Brain microvascular endothelial cell (primary cell): ENCODE data around the gene TMEM164.

Experiments used
- DNase-seq: peaks from one replicate; pipeline ENCODE4 v3.0.0-alpha.2; 2020
- H3K27ac ChIP-seq: fragments of 250-450 bp; sonication (Bioruptor Pico); 2 replicates; pipeline ENCODE4 v1.5.1; 2020; ENCODE audit warnings: mild to moderate bottlenecking, moderate library complexity
- H3K27me3 ChIP-seq: fragments of 250-450 bp; sonication (Bioruptor Pico); replicated peaks from 2 replicates; pipeline ENCODE4 v1.5.1; 2020; ENCODE audit warnings: mild to moderate bottlenecking
- H3K36me3 ChIP-seq: fragments of 250-450 bp; sonication (Bioruptor Pico); replicated peaks from 2 replicates; pipeline ENCODE4 v1.5.1; 2020; ENCODE audit warnings: mild to moderate bottlenecking
- H3K4me3 ChIP-seq: 2 replicates; pipeline ENCODE4 v1.5.1; 2011; ENCODE audit warnings: low read depth, mild to moderate bottlenecking, control low read depth, low read length, moderate library complexity
- in situ Hi-C: cut with HindIII; loops from 2 replicates; pipeline ENCODE4 v1.10.0; 2017; ENCODE audit warnings: low sequenced_read_pairs, low pct_ligation_motif_present
- TF ChIP-seq, protein P1 (sequence below): IDR thresholded peaks from 2 replicates; pipeline ENCODE4 v1.5.1; 2011; ENCODE audit warnings: low read depth, mild to moderate bottlenecking, moderate library complexity, low read length, control low read depth, inconsistent platforms; ENCODE audit errors: missing control alignments

Gene TMEM164

DNA sequence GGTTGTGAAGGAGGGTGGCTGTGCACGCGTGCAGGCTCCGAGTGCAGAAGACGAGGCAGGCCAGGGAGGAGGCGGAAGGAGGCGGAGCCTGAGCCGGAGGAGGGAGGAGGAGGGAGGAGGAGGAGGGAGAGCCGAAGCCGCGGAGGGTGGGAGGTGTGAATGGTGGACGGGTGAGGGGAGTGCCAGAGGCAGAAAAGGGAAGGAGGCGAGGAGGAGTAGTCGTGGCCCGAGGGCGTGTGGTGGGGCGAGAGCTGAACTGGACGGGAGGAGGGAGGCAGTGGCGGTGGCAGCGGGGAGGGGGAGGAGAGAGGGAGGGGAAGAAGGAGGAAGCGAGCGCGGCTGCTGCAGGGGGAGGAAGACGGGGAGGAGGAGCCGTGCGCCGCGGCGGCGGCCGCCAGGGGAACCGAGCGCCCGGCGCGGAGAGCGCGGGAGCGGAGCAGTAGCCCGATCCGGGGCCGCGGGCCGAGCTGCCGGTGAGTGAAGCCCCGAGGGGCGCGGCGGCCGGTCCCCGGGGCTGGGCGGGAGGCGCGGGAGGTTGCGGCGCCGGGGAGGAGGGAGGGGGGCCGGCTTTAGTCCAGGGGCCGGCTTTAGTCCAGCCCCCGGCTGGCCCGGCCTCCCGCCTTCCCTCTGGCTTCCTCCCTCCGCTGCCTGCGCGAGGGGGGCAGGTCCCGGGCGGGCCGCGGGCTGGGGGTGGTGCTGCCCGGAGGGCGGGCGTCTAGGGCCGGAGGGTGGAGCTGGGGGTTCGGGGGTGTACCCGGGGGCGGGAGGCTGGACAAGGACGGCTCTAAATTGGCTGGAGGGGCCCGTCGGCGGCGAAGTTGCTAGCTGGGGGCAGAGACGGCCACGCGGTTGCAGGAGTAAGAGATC is at the start of gene TMEM164:
TSS of gene TMEM164 (plus strand) at position 815 of the 867 bp plus-strand sequence. CDS start 661 bp downstream, outside the sequence.
- in situ Hi-C loops = no loop called here

DNA sequence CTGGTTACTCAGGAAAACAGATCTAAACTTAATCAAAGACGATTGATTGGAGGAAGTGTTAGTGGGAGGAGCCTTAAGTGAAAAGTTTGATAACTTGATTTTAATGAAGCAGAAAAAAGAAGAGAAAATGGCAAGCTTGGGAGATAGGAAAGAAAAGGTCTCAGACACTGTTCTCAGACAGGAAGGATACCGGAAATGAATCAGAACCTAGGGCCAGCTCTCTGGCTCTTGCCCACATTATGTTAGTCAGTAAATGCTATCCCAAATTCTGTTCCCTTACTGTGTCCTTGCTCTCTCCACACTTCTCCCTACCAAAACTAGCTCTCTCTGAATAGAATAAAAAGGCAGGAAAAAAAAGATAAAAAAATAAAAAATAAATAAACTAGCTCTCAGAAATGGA is 48.6 kb upstream of the TMEM164 start:
- TF ChIP-seq, protein P1, sequence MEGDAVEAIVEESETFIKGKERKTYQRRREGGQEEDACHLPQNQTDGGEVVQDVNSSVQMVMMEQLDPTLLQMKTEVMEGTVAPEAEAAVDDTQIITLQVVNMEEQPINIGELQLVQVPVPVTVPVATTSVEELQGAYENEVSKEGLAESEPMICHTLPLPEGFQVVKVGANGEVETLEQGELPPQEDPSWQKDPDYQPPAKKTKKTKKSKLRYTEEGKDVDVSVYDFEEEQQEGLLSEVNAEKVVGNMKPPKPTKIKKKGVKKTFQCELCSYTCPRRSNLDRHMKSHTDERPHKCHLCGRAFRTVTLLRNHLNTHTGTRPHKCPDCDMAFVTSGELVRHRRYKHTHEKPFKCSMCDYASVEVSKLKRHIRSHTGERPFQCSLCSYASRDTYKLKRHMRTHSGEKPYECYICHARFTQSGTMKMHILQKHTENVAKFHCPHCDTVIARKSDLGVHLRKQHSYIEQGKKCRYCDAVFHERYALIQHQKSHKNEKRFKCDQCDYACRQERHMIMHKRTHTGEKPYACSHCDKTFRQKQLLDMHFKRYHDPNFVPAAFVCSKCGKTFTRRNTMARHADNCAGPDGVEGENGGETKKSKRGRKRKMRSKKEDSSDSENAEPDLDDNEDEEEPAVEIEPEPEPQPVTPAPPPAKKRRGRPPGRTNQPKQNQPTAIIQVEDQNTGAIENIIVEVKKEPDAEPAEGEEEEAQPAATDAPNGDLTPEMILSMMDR = no peak
- H3K27me3 ChIP-seq = no peaks in the 10 kb centered on the region
- no peak for DNase-seq
- no peak overlapping the region for H3K4me3 ChIP-seq
- no peaks in the 10 kb centered on the region for H3K36me3 ChIP-seq
- in situ Hi-C loops = no loop called here
- H3K27ac ChIP-seq = no peak overlapping the region

More for the DNA sequence above, at the start of gene TMEM164:
- TF ChIP-seq, protein P1 = no peak
- peak within 1 kb of the TSS; percentile 66 for H3K4me3 ChIP-seq
- no peaks in the 10 kb centered on the region for H3K27me3 ChIP-seq
- H3K36me3 ChIP-seq = no peaks in the 10 kb centered on the region
- H3K27ac ChIP-seq = peak within 1 kb of the TSS; percentile 73
- DNase-seq = peak; percentile 53

DNA sequence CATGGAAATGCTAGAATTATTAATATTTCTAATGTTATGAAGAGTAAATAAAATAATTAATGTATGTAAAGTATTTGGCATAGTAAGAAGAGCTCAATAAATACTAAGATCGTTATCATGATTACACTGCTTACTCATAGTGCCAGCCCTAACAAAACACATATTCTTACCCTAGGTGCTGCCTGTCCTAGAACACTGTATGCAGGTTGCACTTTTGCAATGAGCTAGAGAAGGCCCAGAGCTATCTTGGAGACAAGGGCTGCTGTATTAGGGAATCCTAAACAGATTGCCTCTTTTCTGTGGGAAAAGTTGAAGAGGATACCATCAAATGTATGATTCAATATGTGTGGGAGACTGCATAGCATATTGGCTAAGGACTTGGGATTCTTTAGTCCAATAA is 48.0 kb upstream of the TMEM164 start:
- no peaks in the 10 kb centered on the region for H3K27me3 ChIP-seq
- in situ Hi-C loops = no loop called here
- no peaks in the 10 kb centered on the region for H3K36me3 ChIP-seq
- DNase-seq = no peak
- no peak overlapping the region for H3K27ac ChIP-seq
- H3K4me3 ChIP-seq = no peak overlapping the region
- TF ChIP-seq, protein P1 = no peak

DNA sequence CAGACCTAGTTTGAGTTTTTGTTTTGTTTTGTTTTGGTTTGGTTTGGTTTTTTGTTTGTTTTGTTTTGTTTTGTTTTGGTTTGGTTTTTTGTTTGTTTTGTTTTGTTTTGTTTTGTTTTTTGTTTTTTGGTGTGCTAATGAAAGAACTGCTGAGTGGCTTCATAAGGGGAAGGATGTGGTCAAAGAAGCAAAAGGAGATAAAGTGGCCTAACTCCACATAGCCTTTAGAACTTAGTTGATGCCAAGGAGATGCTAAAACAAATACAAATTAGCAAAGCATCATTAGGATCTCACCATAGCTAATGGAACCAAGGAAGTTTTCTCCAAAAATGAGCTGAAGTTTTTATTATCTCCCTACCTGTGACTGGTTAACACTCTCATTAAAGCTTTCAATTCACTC is 44.6 kb upstream of the TMEM164 start:
- in situ Hi-C loops = no loop called here
- Histone ChIP-seq H3K27ac (no peak overlapping the region), H3K4me3 (no peak overlapping the region), H3K27me3 (no peaks in the 10 kb centered on the region), H3K36me3 (no peaks in the 10 kb centered on the region)
- no peak for DNase-seq
- TF ChIP-seq, protein P1 = no peak

DNA sequence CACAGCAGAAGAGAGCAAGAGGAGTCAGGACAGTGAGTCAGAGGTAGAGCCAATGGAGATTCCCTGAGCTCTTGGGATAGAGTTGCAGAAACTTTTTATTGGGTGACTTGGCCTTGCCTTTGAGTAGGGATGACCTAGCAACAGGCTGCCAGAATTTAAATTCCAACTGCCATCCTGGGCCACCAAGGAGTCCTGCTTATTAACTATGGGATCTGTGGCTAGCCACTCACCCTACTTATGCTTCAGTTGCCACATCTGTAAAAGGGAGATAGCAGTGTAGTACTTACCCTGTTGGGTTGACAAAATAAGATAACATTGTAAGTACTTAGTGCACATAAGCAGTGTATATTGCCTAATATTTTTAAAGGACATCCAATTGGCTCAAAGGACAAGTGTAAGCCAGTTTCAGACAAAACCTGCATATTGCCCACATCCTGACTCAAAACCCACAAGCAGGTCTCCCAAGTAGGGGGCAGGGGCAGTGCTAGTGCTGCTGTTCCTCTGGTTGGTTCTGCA is 43.5 kb upstream of the TMEM164 start:
- in situ Hi-C loops = no loop called here
- H3K27ac ChIP-seq = no peak overlapping the region

More for the DNA sequence above, 43.5 kb upstream of the TMEM164 start:
- Histone ChIP-seq H3K36me3 (no peaks in the 10 kb centered on the region), H3K27me3 (no peaks in the 10 kb centered on the region), H3K4me3 (no peak overlapping the region)
- DNase-seq = no peak
- TF ChIP-seq, protein P1 = no peak
